Adipocyte (in vitro differentiated cells): ENCODE data around the gene AKAP1.

Source experiments
- DNase-seq: peaks from one replicate; pipeline ENCODE4 v3.0.0-alpha.2; 2015; ENCODE audit warnings: low read depth
- H3K27me3 ChIP-seq: replicated peaks from 2 replicates; pipeline ENCODE4 v1.7.0; 2013; ENCODE audit warnings: mild to moderate bottlenecking, low read length, moderate library complexity; ENCODE audit not compliant: control insufficient read depth, insufficient read depth
- H3K36me3 ChIP-seq: 2 replicates; pipeline ENCODE4 v1.7.0; 2013; ENCODE audit warnings: low read length, mild to moderate bottlenecking, moderate library complexity; ENCODE audit not compliant: control insufficient read depth, insufficient read depth, severe bottlenecking
- H3K4me1 ChIP-seq: 2 replicates; pipeline ENCODE4 v1.7.0; 2013; ENCODE audit warnings: mild to moderate bottlenecking, low read length, moderate library complexity; ENCODE audit not compliant: control insufficient read depth, insufficient read depth
- H3K4me3 ChIP-seq: 2 replicates; pipeline ENCODE4 v1.7.0; 2013; ENCODE audit warnings: mild to moderate bottlenecking, low read length, moderate library complexity
- H3K9ac ChIP-seq: 2 replicates; pipeline ENCODE4 v1.7.0; 2013; ENCODE audit warnings: mild to moderate bottlenecking, low read length, moderate library complexity
- H3K9me3 ChIP-seq: 2 replicates; pipeline ENCODE4 v1.7.0; 2013; ENCODE audit warnings: mild to moderate bottlenecking, low read length, moderate library complexity; ENCODE audit not compliant: control insufficient read depth

The AKAP1 gene

DNA sequence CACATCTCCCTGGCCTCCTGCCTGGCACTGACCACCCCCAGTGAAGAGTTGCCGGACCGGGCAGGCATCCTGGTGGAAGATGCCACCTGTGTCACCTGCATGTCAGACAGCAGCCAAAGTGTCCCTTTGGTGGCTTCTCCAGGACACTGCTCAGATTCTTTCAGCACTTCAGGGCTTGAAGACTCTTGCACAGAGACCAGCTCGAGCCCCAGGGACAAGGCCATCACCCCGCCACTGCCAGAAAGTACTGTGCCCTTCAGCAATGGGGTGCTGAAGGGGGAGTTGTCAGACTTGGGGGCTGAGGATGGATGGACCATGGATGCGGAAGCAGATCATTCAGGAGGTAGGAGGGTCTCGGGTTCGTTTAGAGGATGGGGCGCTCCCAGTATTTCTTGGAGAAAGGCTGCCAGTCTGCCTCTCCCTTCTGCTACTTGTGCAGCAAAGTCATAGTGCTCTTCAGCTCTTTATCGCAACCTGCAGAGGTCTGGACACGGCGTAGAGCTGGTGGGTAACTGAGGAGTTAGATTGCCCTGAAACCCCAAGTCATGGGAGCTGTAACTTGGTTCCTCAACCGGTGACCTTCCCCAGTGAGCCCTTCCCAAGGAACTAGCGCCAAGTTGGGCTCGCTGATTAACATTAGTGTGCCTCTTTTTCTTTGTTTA lies 21.9 kb downstream of the AKAP1 start:
- Histone ChIP-seq H3K4me1 (peaks cover 30% of the 10 kb centered on the region), H3K9me3 (no peaks in the 10 kb centered on the region), H3K4me3 (no peak overlapping the region), H3K27me3 (no peaks in the 10 kb centered on the region), H3K36me3 (peaks cover 10% of the 10 kb centered on the region), H3K9ac (no peak overlapping the region)
- no peak for DNase-seq

DNA sequence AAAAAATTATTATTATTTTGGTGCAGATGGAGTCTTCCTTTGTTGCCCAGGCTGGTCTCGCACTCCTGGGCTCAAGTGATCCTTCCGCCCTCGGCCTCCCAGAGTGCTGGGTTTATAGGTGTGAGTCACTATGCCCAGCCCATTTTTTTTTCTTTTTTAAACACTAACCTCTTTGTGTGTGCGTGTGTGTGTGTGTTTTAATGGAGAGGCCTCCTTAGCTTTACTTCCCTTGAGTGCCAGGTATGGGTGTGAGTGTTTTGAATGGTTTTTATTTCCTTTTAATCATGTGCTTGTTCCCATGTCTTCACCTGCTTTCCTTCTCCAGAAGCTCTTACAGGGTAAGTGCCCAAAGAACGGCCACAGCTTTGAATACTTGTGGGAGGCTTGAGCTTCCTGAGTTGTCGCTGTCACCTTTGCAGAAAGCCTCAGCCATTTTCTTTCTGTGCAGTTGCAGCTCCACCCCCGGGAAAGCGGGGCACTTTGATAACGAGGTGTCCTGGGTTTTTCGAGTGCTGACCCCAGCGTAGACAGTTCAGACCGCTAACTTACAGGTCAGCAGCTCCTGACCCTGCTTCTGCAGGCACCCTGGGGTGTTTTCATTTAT lies 22.6 kb downstream of the AKAP1 start:
- no peak overlapping the region for H3K4me3 ChIP-seq
- H3K27me3 ChIP-seq, result no peaks in the 10 kb centered on the region
- peaks cover 30% of the 10 kb centered on the region for H3K4me1 ChIP-seq
- no peak overlapping the region for H3K9ac ChIP-seq
- peaks cover 15% of the 10 kb centered on the region for H3K36me3 ChIP-seq
- no peak for DNase-seq
- H3K9me3 ChIP-seq, result no peaks in the 10 kb centered on the region

DNA sequence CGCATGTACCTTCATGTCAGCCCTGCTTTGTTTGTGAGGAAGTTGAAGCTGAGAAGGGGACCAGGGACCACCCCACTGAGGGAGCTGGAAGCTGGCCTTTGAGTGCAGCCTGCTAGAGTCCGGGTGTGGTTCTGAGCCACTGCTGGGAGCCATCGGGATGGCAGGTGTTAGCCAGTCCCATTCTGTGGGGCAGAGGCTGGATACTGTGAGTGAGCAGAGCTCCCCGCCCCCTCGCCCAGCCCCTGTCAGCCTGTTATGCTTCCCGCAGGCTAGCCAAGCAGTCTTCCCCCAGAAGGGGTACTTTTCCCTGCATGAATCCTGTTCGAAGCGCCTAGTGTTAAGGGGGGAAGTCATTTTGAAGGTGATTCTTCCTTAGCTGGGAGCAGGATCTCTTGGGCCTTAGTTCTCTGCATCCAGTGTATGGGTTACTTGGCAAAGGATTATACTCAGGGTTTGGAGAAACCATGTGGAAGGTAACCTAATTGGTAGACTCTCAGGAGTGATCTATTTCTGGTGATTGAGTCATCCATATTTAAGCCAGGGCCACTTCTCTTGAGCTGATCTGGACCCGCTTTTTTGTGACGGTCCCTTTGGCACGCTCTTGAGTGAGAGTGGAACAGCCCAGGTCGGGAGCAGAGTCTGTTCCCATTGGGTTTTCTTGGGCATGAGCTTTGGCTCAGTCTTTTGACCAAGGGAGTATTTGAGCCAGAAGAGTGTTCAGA lies 23.8 kb downstream of the AKAP1 start:
- H3K9me3 ChIP-seq, result no peaks in the 10 kb centered on the region
- no peak overlapping the region for H3K9ac ChIP-seq
- no peaks in the 10 kb centered on the region for H3K27me3 ChIP-seq
- H3K36me3 ChIP-seq, result peaks cover 16% of the 10 kb centered on the region
- H3K4me3 ChIP-seq, result no peak overlapping the region
- peaks cover 30% of the 10 kb centered on the region for H3K4me1 ChIP-seq
- no peak for DNase-seq

DNA sequence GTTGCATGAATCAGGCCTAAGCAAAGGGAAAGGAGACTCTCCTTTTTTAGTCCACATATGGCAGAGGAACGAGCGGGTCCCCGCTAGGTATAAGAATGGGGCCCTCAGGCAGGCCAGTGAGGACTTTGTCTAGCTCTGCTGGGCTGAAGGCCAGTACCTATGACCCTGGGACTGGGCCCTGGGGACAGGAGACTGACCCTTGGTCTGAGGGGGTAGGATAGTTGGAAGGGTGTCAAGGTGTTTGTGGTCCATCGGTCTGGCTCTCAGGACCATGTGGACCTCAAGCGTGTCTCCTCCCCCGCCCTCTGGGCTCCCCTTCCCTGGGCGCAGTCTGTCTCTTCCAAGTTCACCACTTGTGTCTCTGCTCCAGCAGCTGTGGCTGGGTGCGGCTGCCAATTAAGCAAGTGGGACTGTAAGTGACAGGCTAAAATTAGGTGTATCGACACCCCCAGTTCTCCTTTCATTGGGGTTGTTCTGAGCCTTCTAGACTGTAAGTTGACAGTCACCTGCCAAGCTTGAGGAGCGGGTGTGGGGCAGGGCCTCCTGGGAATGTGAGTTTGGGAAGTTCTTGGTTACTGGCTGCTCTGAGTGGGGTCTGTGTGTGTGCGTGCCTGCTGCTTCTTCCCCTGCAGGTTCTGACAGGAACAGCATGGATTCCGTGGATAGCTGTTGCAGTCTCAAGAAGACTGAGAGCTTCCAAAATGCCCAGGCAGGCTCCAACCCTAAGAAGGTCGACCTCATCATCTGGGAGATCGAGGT lies 24.5 kb downstream of the AKAP1 start:
- no peak overlapping the region for H3K4me3 ChIP-seq
- no peak for DNase-seq
- H3K9me3 ChIP-seq, result no peaks in the 10 kb centered on the region
- peaks cover 19% of the 10 kb centered on the region for H3K36me3 ChIP-seq
- H3K4me1 ChIP-seq, result peaks cover 30% of the 10 kb centered on the region
- H3K27me3 ChIP-seq, result no peaks in the 10 kb centered on the region
- no peak overlapping the region for H3K9ac ChIP-seq

DNA sequence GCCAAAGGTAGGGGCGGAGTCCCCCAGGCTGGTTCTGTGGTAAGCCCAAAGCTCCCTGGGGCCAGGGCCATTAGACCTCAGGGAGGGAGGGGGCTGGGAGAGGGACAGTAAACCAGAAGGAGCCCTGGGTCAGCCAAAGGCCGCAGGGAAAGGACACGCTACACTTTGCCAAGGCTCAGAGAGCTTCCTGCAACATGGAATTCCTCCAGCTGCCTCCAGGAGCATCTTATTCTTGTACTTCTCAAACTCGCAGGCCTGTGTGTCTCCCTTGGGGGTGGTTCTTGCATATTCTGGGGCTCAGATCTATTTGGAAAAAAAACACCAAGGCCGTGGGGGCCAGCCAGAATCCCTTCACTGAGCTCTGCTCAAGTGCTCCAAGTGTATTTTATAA lies 25.1 kb downstream of the AKAP1 start:
- DNase-seq, result no peak
- no peak overlapping the region for H3K4me3 ChIP-seq
- H3K27me3 ChIP-seq, result no peaks in the 10 kb centered on the region
- no peaks in the 10 kb centered on the region for H3K9me3 ChIP-seq
- peaks cover 25% of the 10 kb centered on the region for H3K36me3 ChIP-seq
- H3K9ac ChIP-seq, result peak overlapping the region; percentile 5
- H3K4me1 ChIP-seq, result peaks cover 30% of the 10 kb centered on the region

DNA sequence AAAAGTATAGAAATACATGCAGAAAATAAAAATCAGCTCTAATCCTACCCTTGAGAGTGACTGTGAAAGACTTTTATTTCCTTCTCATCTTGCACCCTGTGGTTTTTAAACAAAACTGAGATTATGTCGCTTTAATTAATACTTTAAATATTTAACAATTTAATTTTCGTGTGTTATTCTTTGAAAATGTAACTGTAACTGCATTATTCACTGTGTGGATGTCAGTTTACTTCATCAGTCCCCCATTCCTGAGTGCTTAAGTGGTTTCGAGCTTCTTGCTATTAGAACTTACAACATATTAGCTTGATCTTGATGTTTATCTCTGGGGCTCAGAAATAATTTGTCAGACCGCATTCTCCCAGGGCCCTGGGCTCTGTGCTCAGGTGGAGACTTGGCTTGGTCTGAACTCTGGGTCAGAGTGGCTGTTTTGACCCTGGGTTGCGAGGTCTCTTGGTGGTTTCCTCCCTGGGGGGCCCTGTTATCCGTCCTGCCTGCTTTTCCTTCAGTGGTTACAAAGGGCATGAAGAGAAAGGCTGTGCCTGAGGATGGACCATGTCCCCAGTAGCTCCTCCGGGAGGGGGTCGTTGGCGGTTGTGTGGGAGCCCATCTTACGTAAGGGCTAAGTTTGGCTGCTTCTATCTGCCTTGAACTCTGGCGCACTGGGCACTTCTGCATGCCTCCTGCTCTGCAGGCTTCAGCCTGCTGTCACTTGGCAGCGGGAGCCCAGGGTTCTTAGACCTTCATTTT lies 25.7 kb downstream of the AKAP1 start:
- no peaks in the 10 kb centered on the region for H3K9me3 ChIP-seq
- H3K4me3 ChIP-seq, result no peak overlapping the region
- DNase-seq, result no peak
- peaks cover 30% of the 10 kb centered on the region for H3K4me1 ChIP-seq
- peaks cover 26% of the 10 kb centered on the region for H3K36me3 ChIP-seq
- H3K9ac ChIP-seq, result peak overlapping the region; percentile 5
- H3K27me3 ChIP-seq, result no peaks in the 10 kb centered on the region

DNA sequence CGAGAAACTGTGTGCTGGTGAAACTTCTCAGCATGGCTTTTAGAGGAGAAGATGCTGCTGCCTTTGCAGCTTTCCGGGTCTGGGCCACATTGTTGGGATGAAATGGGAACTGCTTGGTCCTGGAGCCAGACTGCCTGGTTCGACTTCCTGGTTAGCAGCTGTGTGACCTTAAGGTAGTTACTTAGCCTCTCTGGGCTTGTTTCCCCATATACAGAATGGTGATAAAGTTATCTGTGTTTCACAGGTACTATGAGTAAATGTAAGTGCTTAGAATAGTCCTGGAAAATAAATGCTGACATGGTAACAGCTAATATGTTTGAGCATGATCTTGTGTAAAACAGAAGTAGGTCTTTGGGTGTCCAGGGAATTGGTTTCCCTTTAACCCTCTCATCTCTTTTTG lies 26.3 kb downstream of the AKAP1 start:
- Histone ChIP-seq H3K27me3 (no peaks in the 10 kb centered on the region), H3K36me3 (peaks cover 30% of the 10 kb centered on the region), H3K9me3 (no peaks in the 10 kb centered on the region), H3K4me3 (no peak overlapping the region), H3K9ac (no peak overlapping the region), H3K4me1 (peaks cover 30% of the 10 kb centered on the region)
- no peak for DNase-seq

DNA sequence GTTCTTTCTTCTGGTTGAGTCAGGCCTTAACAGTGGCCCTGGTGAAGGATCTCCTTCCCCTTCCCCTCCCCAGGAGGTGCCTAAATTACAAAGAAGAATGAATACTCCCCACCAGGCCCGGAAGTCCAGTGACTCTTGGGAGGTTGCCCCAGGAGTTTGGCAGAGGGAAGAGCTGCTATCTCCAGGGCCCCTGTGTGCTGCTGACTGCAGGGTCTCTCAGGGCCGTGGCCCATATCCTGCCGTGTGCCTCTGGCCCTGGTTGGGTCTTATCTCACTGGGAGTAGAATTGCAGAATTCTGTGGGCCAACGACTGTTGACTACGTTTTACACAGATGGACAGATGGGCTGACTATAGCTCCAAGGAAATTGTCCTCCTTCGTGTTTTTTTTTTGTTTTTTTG lies 28.0 kb downstream of the AKAP1 start:
- H3K27me3 ChIP-seq, result no peaks in the 10 kb centered on the region
- no peak overlapping the region for H3K4me3 ChIP-seq
- H3K9me3 ChIP-seq, result no peaks in the 10 kb centered on the region
- peaks cover 42% of the 10 kb centered on the region for H3K36me3 ChIP-seq
- DNase-seq, result no peak
- peaks cover 30% of the 10 kb centered on the region for H3K4me1 ChIP-seq
- H3K9ac ChIP-seq, result no peak overlapping the region

DNA sequence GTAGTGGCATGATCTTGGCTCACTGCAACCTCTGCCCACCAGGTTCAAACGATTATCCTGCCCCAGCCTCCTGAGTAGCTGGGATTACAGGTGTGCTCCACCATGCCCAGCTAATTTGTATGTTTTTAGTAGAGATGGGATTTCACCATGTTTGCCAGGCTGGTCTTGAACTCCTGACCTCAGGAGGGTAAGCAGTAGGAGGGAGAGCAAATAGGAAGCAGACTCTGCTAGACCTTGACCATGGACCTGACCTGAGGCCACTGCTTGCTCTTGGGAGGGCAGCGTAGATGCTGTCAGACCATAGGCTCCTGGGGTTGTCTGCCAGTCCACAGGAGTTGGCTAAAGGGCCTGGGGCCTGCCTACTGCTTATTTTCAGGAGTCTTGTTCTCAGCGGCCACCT lies 28.6 kb downstream of the AKAP1 start:
- Histone ChIP-seq H3K36me3 (peaks cover 48% of the 10 kb centered on the region), H3K4me1 (peaks cover 30% of the 10 kb centered on the region), H3K9ac (no peak overlapping the region), H3K9me3 (no peaks in the 10 kb centered on the region), H3K27me3 (no peaks in the 10 kb centered on the region), H3K4me3 (no peak overlapping the region)
- DNase-seq, result no peak

DNA sequence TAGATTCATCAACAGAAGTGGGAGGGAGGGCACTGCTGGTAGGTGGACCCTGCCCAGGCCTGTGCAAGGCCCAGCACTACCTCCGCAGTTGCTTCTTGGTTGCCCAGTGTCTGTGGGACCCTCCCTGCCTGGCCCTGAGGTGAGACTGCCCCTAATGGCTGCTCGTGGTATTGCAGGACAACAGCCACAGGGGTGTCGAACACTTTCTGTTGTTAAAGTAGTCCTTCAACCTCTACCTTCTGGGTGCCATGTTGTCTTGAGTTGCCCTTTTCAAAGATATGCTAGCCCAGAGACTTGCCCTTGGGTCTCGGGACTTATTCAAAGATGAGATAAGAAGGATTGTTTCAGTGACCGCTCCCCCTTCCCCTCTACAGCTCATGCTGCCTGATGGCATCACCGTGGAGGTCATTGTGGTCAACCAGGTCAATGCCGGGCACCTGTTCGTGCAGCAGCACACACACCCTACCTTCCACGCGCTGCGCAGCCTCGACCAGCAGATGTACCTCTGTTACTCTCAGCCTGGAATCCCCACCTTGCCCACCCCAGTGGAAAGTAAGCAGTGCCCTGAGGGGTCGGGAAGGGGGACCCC lies 29.1 kb downstream of the AKAP1 start:
- Histone ChIP-seq H3K9me3 (no peaks in the 10 kb centered on the region), H3K4me3 (no peak overlapping the region), H3K27me3 (no peaks in the 10 kb centered on the region), H3K36me3 (peaks cover 53% of the 10 kb centered on the region), H3K4me1 (peaks cover 27% of the 10 kb centered on the region), H3K9ac (no peak overlapping the region)
- peak; percentile 41 for DNase-seq
